IMR-90 (cell line): ENCODE results near the gene SARDH.

Experiments
- RAD21 ChIP-seq: IDR thresholded peaks from 2 replicates; pipeline ENCODE4 v1.6.1; 2012; ENCODE audit warnings: low read length, improper control_type of control experiment
- TF ChIP-seq, protein P1 (sequence below): conservative IDR thresholded peaks from 2 replicates; pipeline ENCODE4 v1.5.1; 2012; ENCODE audit warnings: mild to moderate bottlenecking, low read depth, low read length, improper control_type of control experiment

DNA sequence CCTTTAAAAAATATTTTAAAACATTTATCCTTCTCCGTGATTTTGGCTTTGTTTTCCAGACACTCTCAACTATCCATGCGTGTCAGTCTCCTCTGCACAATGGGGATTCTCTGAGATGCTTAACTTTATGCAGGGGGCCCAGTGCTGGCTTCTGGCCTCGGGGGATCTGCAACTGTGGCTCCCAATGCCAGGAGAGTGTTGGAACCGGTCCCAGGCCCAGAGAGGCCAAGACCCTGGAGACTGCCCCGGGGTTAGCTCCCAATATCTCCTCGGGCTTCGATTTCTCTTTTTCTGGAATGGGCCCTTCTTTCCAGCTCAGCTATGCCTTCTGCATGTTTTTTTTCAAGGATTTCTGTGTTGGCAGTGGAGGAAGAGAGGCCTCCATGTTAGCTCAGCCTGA lies 20.1 kb upstream of the SARDH start:
- TF ChIP-seq RAD21 = no peak
- TF ChIP-seq, protein P1, sequence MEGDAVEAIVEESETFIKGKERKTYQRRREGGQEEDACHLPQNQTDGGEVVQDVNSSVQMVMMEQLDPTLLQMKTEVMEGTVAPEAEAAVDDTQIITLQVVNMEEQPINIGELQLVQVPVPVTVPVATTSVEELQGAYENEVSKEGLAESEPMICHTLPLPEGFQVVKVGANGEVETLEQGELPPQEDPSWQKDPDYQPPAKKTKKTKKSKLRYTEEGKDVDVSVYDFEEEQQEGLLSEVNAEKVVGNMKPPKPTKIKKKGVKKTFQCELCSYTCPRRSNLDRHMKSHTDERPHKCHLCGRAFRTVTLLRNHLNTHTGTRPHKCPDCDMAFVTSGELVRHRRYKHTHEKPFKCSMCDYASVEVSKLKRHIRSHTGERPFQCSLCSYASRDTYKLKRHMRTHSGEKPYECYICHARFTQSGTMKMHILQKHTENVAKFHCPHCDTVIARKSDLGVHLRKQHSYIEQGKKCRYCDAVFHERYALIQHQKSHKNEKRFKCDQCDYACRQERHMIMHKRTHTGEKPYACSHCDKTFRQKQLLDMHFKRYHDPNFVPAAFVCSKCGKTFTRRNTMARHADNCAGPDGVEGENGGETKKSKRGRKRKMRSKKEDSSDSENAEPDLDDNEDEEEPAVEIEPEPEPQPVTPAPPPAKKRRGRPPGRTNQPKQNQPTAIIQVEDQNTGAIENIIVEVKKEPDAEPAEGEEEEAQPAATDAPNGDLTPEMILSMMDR = no peak
